NCI-H82 (cell line): ENCODE measurements around the gene ROPN1L.
"Not testable (repeated sequence)": the region's sequence is repeated elsewhere in the genome, so short reads cannot be mapped to it uniquely, and the experiment has no call there.

Source experiments
- DNase-seq: peaks from one replicate; lab custom pipeline; 2025; lab: John Stamatoyannopoulos, UW

Gene ROPN1L

DNA sequence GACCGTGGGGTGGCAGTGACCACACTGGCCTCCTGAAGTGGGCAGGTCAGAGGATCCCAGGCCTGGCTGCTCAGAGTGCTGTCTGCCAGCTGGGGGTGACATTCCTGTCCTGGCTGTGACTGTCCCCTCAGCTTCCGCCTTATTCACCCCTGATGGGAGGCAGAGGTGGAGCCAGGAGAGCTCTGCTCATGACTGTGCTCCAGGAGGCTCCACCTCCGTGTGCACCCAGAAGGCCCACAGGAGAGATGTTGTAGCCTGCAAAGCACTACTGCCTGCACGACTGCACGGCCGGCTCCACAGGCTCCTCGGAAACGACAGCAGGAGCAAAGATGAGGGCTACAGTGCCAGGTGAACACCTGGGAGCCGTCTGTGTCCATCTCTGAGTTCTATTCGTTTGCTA lies 60.9 kb downstream of the ROPN1L start:
- no peak for DNase-seq

- DNase-seq, result no peak
Measured at GRCh38 chr5:10503321-10503720, 61.6 kb downstream of the ROPN1L start.

DNA sequence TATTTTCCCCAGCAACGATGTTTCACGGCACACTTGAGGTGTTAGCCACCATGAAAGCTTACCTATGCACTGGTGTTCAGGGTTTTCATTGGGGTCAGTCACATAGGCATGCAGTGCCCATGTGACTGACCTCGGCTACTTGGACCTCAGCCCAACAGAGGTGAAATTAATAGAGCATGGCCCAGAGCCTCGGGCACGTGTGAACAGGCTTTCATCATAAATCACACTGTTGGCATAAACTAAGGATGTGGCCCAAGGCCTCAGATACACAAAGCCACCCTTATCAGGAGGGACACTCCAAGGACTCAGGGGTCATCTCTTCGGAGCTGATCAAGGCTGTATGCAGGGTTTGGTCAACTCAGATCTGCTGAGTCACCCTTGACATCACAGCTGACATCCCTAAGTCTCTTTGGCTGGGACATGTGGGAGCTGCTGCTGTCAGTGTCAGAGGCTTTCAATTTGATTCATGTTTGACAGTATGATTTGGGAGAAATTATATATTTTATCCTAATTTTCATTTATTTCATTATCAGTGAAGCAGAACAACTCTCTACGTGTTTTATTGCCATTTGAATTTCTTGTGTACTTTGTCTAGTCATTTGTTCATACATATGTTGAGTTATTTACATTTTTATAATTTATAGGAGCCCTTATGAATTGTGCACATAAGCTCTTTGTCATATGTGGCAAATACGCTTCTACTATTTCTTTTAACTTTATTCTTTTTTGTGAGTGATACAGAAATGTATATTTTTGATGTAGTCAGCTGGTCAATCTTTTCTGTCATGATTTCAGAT lies 62.5 kb downstream of the ROPN1L start:
- peak; percentile 15 for DNase-seq

- no peak for DNase-seq
Measured at GRCh38 chr5:10505517-10506095, 63.9 kb downstream of the ROPN1L start.

GRCh38 chr5:10506535-10506934 lies 64.9 kb downstream of the ROPN1L start:
- no peak for DNase-seq

- DNase-seq, result peak; percentile 94
Measured at GRCh38 chr5:10507575-10508096, 66.0 kb downstream of the ROPN1L start.

GRCh38 chr5:10509575-10509974 lies 67.9 kb downstream of the ROPN1L start:
- DNase-seq, result peak; percentile 98

DNA sequence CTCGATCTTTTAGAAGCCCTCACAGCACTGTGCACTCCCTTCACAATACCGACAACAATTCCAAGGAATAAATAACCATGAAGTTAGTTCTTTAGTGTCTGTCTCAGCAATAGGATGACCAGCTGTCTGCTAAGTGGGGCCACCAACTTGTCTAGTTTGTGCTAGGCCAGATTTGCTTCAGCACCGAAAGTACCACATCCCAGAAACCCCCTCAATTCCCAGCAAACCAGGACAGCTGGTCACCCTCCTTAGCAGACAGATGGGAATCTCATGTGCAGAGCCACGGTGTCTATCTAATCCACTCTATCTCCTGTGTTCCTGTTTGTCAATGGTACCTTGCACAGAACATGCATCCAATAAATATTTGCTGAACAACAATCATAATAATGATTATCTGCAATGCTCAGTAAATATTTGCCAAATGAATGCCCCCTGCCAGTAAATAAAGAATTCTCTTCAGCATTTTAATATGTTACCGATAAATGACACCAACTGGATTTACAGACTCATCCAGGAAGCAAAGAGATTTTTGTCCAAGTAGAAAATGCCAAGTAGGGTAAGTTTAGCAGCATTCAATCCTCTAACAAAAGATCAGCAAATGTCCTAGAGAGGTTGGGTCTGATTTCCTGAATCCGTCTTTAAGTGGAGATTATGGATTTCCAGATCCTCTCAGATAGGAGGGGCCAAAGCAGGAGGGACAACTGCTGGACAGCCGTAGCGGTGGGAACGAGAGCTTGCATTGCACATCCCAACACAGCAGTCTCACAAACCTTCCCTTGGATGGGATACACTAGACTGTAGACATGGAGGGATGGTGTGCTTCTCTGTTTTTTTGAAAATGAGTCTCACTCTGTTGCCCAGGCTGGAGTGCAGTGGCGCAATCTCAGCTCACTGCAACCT lies 70.3 kb downstream of the ROPN1L start:
- peak; percentile 89 for DNase-seq

DNA sequence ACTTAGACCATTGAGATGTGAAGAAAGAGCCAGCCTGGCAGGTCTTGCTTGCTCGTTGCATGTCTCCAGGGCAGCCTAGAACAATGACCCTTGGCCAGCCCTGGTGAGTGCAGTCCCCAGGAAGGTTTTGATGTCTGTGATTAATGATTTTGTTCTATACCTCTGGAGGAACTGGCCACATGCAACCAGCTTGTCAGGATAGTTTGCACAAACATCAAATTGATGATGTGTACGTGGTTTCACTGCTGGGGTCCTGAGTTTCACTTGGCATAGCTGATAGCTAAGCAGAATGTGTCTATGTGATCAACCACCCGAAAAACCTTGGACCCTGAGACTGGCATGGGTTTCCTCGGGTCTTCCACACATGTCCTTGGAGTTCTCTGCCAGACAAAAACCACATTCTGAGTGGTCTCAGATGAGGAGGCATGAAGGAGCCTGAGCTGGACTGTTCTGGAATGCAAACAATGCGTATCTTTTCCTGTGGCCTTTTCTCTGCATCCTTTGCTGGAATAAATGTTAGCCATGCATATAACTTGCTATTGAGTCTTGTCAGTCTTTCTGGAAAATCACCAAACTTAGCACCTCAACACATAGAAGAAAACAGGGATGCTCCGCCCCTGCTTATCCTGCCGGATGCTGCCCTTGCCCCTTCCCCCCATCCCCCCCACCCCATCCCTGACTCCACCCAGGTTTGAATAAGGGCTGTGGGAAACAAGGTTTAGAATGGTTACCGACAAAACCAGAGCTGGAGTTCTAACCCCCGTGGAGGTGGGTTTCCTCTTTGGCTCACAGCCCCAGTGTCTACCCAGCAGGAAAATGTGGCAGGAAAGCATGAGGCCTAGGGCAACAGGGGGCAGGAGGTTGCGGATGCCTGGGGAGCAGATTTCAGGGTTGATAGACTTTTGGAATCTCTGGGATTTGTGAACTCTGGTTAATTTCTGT lies 72.1 kb downstream of the ROPN1L start:
- DNase-seq, result peak; percentile 75

DNA sequence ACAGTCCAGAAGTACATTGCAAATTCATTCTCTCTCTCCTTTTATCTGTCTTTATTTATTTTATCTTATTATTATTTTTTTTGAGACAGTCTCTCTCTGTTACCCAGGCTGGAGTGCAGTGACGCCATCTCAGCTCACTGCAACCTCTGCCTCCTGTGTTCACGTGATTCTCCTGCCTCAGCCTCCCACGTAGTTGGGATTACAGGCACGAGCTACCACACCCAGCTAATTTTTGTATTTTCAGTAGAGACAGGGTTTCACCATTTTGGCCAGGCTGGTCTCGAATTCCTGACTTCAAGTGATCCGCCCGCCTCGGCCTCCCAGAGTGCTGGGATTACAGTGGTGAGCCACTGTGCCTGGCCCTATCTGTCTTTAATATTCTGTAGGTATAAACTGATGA lies 72.9 kb downstream of the ROPN1L start:
- DNase-seq, result not testable (repeated sequence)
